ENCODE data around the gene EIF4B.

Gene EIF4B

GRCh38 chr12:53056901-53057300 lies 50.6 kb downstream of the EIF4B start:
- no peak for TF ChIP-seq CTCF (IDR thresholded peaks at IDR 0.05; ENCODE audit: control insufficient read depth, insufficient read depth, low read depth, low read length, missing control alignments)
- no peak overlapping the region for H3K4me3 ChIP-seq (ENCODE audit: control insufficient read depth, low read depth, low read length)
- DNase-seq (ENCODE audit: low read depth): no peak

- H3K4me3 ChIP-seq (ENCODE audit: control insufficient read depth, low read depth, low read length): no peak overlapping the region
- no peak for DNase-seq (ENCODE audit: low read depth)
- no peak for TF ChIP-seq CTCF (IDR thresholded peaks at IDR 0.05; ENCODE audit: control insufficient read depth, insufficient read depth, low read depth, low read length, missing control alignments)
These were observed 51.7 kb downstream of the EIF4B start for GRCh38 chr12:53057816-53058500.

- no peak for DNase-seq (ENCODE audit: low read depth)
- no peak for TF ChIP-seq CTCF (IDR thresholded peaks at IDR 0.05; ENCODE audit: control insufficient read depth, insufficient read depth, low read depth, low read length, missing control alignments)
- H3K4me3 ChIP-seq (ENCODE audit: control insufficient read depth, low read depth, low read length): no peak overlapping the region
These were observed 52.6 kb downstream of the EIF4B start for GRCh38 chr12:53058674-53059433.

- no peak overlapping the region for H3K4me3 ChIP-seq (ENCODE audit: control insufficient read depth, low read depth, low read length)
- DNase-seq (ENCODE audit: low read depth): no peak
- no peak for TF ChIP-seq CTCF (IDR thresholded peaks at IDR 0.05; ENCODE audit: control insufficient read depth, insufficient read depth, low read depth, low read length, missing control alignments)
These were observed 53.3 kb downstream of the EIF4B start for GRCh38 chr12:53059434-53060063.

GRCh38 chr12:53060064-53060720 lies 53.9 kb downstream of the EIF4B start:
- no peak for TF ChIP-seq CTCF (IDR thresholded peaks at IDR 0.05; ENCODE audit: control insufficient read depth, insufficient read depth, low read depth, low read length, missing control alignments)
- no peak for DNase-seq (ENCODE audit: low read depth)
- no peak overlapping the region for H3K4me3 ChIP-seq (ENCODE audit: control insufficient read depth, low read depth, low read length)

- TF ChIP-seq CTCF (IDR thresholded peaks at IDR 0.05; ENCODE audit: control insufficient read depth, insufficient read depth, low read depth, low read length, missing control alignments): no peak
- DNase-seq (ENCODE audit: low read depth): no peak
- no peak overlapping the region for H3K4me3 ChIP-seq (ENCODE audit: control insufficient read depth, low read depth, low read length)
These were observed 54.5 kb downstream of the EIF4B start for GRCh38 chr12:53060721-53061276.

Data from AG09309 (cell line).